Uterus (tissue), 2 donors: ENCODE results near the gene LUC7L3.

Experiments used
- POLR2A ChIP-seq, 2 donors: fragments of 450-650 bp; IDR thresholded peaks; one replicate each; pipeline ENCODE4 v1.6.1; 2016; ENCODE audit warnings: antibody characterized with exemption in 2 of 2, mild to moderate bottlenecking in 1 of 2, moderate library complexity in 1 of 2
- TF ChIP-seq, protein P1 (sequence below), 4 experiments: fragments of 200-600 bp in 2 of 4; fragments of 450-650 bp in 2 of 4; sonication (generic) in 2 of 4; IDR thresholded peaks; one replicate each; pipeline ENCODE4 v1.5.1; 2016 to 2019; ENCODE audit warnings: antibody characterized with exemption in 4 of 4, mild to moderate bottlenecking in 2 of 4, moderate library complexity in 1 of 4

DNA sequence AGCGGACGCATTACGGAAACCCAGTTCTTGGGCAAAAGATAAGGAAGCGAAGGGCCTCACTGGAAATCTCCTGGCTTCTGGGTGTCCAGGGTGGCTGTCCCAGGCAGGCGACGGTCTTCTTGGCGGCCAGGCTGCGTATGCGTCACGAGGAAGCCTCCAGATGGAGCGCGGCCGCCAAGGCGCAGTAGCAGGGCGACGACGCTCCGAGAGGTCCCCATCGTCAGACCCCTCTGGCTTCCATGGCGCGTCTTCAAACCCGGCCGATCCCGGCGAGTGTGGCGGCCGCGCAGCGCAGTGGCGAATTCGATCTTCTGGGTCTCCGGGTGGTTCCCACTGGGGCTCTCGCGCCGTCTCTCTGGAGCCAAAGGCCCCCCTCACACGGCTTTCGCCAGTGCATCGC, 61.8 kb downstream of the LUC7L3 start:
- TF ChIP-seq, protein P1, sequence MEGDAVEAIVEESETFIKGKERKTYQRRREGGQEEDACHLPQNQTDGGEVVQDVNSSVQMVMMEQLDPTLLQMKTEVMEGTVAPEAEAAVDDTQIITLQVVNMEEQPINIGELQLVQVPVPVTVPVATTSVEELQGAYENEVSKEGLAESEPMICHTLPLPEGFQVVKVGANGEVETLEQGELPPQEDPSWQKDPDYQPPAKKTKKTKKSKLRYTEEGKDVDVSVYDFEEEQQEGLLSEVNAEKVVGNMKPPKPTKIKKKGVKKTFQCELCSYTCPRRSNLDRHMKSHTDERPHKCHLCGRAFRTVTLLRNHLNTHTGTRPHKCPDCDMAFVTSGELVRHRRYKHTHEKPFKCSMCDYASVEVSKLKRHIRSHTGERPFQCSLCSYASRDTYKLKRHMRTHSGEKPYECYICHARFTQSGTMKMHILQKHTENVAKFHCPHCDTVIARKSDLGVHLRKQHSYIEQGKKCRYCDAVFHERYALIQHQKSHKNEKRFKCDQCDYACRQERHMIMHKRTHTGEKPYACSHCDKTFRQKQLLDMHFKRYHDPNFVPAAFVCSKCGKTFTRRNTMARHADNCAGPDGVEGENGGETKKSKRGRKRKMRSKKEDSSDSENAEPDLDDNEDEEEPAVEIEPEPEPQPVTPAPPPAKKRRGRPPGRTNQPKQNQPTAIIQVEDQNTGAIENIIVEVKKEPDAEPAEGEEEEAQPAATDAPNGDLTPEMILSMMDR (IDR thresholded peaks at IDR 0.05): no peak
- TF ChIP-seq POLR2A (IDR thresholded peaks at IDR 0.05): no peak
